Nephron progenitor cell (in vitro differentiated cells): Measurements from ENCODE around the gene C6orf62.
"Not testable (repeated sequence)": the region's sequence is repeated elsewhere in the genome, so short reads cannot be mapped to it uniquely, and the experiment has no call there.

ENCODE experiments used
- DNase-seq: peaks from one replicate; pipeline ENCODE4 v3.0.0; 2021
- H3K27ac Mint-ChIP-seq: 2 replicates; pipeline ENCODE4 v1.8.0; 2021; ENCODE audit warnings: mild to moderate bottlenecking, moderate library complexity, mixed read lengths
- H3K27me3 Mint-ChIP-seq: 2 replicates; pipeline ENCODE4 v1.8.0; 2021; ENCODE audit warnings: mild to moderate bottlenecking, low read depth, mixed read lengths; ENCODE audit not compliant: poor library complexity
- H3K36me3 Mint-ChIP-seq: 2 replicates; pipeline ENCODE4 v1.8.0; 2021; ENCODE audit warnings: low read depth, mixed read lengths
- H3K4me1 Mint-ChIP-seq: 2 replicates; pipeline ENCODE4 v1.8.0; 2021; ENCODE audit warnings: mixed read lengths
- H3K4me3 Mint-ChIP-seq: 2 replicates; pipeline ENCODE4 v1.8.0; 2021; ENCODE audit warnings: mild to moderate bottlenecking, moderate library complexity, mixed read lengths
- H3K9me3 Mint-ChIP-seq: 2 replicates; pipeline ENCODE4 v1.8.0; 2021; ENCODE audit warnings: mild to moderate bottlenecking, moderate library complexity, mixed read lengths
- TF ChIP-seq, protein P1 (sequence below): fragments of 200-600 bp; sonication (generic); IDR thresholded peaks from 2 replicates; pipeline ENCODE4 v1.5.0; 2021; ENCODE audit warnings: antibody characterized with exemption

Gene C6orf62

DNA sequence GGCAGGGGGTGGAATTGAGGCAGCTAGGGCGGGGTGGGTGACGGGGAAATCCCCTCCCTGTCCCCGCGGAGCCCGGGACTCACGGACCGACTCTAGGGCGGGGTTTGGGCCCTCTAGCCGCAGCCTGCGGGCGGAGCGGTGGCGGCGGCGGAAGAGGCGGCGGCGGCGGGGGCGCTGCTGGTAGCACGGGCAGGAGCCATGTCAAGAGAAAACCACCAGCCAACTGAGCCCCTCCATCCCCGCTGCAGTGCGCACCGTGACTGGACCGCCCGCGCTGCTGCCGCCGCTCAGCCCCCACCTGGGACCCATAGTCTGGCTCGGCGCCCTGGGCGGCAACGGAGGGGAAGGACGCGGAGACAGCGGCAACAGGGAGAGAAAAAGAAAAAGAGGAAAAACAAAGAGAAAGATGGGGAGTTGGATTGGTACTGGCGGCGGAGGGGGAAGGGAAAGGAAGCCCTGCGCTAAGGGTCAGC lies 1.2 kb upstream of the C6orf62 start:
- peaks cover 36% of the 10 kb centered on the region for H3K36me3 Mint-ChIP-seq
- H3K4me1 Mint-ChIP-seq: peaks cover 47% of the 10 kb centered on the region
- DNase-seq: peak; percentile 59
- H3K4me3 Mint-ChIP-seq: peak overlapping the region; percentile 96
- TF ChIP-seq, protein P1, sequence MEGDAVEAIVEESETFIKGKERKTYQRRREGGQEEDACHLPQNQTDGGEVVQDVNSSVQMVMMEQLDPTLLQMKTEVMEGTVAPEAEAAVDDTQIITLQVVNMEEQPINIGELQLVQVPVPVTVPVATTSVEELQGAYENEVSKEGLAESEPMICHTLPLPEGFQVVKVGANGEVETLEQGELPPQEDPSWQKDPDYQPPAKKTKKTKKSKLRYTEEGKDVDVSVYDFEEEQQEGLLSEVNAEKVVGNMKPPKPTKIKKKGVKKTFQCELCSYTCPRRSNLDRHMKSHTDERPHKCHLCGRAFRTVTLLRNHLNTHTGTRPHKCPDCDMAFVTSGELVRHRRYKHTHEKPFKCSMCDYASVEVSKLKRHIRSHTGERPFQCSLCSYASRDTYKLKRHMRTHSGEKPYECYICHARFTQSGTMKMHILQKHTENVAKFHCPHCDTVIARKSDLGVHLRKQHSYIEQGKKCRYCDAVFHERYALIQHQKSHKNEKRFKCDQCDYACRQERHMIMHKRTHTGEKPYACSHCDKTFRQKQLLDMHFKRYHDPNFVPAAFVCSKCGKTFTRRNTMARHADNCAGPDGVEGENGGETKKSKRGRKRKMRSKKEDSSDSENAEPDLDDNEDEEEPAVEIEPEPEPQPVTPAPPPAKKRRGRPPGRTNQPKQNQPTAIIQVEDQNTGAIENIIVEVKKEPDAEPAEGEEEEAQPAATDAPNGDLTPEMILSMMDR: no peak
- H3K27me3 Mint-ChIP-seq: no peaks in the 10 kb centered on the region
- peaks cover 6% of the 10 kb centered on the region for H3K9me3 Mint-ChIP-seq
- peak overlapping the region; percentile 100 for H3K27ac Mint-ChIP-seq

DNA sequence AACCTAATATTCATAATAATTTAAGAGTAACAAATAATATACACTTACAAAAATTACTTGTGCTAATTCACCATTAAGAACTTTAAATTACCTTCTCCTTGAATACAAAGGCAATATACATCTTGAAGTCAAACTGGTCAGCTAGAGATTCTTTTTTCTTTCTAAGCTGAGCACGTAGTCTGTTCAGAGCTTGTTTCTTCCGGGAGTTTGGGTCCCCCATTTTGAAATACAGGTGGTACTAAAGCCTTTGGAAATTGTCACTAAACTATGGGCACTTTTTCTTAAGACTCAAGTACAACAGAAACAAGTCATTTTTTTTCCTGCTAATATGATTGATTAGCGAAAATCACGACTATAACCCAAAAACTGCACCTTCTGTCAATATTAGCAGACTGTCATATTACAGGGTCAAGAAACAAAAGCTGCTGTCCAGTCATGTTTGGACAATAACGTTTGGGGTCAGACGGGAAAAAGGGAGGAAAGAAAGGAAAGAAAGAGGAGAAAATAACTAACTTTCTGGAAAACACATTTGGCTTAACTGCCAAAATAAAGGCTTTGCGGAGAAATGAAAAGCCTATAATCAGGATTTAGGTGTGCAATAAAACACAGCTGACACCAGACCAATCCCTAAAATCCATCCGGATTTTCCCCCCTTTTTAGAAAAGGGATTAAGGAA lies 367 bp downstream of the C6orf62 start:
- DNase-seq: no peak
- H3K27ac Mint-ChIP-seq: peak overlapping the region; percentile 97

DNA sequence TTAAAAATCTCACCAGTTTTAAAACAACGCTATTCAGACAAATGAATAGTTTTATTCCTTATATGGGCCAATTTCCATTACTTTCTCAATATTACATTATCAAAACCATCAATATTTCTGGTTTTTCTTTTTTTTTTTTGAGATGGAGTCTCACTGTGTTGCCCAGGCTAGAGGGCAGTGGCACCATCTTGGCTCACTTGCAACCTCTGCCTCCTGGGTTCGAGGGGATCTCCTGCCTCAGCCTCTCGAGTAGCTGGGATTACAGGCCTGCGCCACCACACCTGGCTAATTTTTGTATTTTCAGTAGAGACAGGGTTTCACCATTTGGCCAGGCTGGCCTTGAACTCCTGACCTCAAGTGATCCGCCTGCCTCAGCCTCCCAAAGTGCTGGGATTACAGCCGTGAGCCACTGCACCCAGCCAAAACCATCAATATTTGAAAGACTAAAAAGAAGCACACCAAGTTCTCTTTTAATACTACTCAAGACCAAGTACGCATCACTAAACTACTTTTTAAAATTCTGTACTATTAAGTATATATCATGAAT lies 2.3 kb downstream of the C6orf62 start:
- not testable (repeated sequence) for H3K27ac Mint-ChIP-seq, H3K9me3 Mint-ChIP-seq, DNase-seq, H3K27me3 Mint-ChIP-seq
- peak overlapping the region; percentile 96 for H3K4me3 Mint-ChIP-seq
- H3K4me1 Mint-ChIP-seq: peaks cover 45% of the 10 kb centered on the region
- peaks cover 70% of the 10 kb centered on the region for H3K36me3 Mint-ChIP-seq

More for the DNA sequence above, 367 bp downstream of the C6orf62 start:
- H3K36me3 Mint-ChIP-seq: peaks cover 51% of the 10 kb centered on the region
- peaks cover 6% of the 10 kb centered on the region for H3K9me3 Mint-ChIP-seq
- TF ChIP-seq, protein P1: no peak
- peak overlapping the region; percentile 96 for H3K4me3 Mint-ChIP-seq
- H3K4me1 Mint-ChIP-seq: peaks cover 47% of the 10 kb centered on the region
- no peaks in the 10 kb centered on the region for H3K27me3 Mint-ChIP-seq

DNA sequence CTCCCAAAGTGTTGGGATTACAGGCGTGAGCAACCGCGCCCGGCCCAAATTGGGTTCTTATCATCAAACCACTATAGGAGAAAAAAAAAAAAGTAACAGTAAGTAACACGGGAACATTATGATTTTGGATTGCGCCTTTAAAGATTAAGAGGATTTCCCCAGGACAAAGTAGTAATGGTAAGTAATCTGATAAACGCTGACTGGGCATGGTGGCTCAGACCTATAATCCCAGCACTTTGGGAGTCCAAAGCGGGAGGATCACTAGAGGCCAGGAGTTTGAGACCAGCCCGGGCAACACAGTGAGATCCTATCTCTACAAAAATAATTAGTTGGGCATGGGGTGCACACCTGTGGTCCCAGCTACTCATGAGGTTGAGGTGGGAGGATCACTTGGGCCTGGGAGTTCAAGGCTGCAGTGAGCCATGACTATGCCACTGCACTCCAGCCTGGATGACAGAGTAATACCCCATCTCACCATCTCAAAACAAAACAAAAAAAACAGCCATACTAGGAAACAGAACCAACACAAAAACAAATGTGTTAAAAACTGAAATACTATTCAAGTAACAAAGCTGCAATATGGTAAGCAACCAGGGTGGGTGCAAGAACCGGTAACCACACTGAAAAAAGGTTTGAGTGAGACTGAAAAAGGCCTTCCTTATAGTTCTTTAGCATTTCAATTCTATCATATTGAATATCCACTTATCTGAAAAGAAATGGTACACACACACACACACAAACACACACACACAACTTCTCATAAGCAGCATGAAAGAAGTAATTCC lies 8.2 kb downstream of the C6orf62 start:
- Mint-ChIP-seq H3K27me3 (no peaks in the 10 kb centered on the region), H3K27ac (no peak overlapping the region), H3K4me3 (no peak overlapping the region), H3K4me1 (peaks cover 1% of the 10 kb centered on the region), H3K9me3 (no peaks in the 10 kb centered on the region), H3K36me3 (peaks cover 91% of the 10 kb centered on the region)
- no peak for DNase-seq
- TF ChIP-seq, protein P1: no peak

DNA sequence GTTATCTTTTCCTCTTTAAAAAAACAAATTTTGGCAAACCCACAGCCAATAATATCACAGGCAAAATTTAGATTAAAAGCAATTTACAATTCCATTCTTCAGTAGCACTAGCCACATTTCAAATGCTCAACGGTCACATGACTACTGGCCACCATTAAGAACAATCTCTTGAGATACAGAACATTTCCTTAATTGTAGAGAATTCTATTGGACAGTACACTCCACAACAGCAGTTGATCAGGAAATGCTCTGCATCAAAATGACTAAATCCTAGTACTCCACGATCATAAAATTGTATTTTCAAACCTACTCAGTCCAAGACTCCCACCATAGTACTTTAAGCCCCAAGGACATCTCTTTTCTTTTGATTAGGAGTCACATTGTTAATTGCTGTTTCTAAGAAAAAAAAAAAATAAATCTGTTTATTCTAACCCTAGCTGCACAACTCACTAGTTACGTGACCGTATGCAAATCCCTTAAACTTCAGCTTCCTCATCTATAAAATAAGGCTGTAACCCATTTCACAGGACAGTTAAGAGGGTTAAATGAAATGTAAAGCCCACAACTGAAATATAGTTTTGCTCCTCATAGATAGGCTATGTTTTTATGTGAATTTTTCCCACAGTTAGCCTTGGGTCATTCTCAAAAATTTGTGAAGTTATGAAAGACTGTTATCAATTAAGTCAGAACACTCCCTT lies 9.8 kb downstream of the C6orf62 start:
- DNase-seq: no peak
- H3K36me3 Mint-ChIP-seq: peaks cover 86% of the 10 kb centered on the region
- TF ChIP-seq, protein P1: no peak
- no peaks in the 10 kb centered on the region for H3K4me1 Mint-ChIP-seq
- H3K27me3 Mint-ChIP-seq: no peaks in the 10 kb centered on the region
- H3K9me3 Mint-ChIP-seq: no peaks in the 10 kb centered on the region
- H3K27ac Mint-ChIP-seq: no peak overlapping the region
- no peak overlapping the region for H3K4me3 Mint-ChIP-seq

DNA sequence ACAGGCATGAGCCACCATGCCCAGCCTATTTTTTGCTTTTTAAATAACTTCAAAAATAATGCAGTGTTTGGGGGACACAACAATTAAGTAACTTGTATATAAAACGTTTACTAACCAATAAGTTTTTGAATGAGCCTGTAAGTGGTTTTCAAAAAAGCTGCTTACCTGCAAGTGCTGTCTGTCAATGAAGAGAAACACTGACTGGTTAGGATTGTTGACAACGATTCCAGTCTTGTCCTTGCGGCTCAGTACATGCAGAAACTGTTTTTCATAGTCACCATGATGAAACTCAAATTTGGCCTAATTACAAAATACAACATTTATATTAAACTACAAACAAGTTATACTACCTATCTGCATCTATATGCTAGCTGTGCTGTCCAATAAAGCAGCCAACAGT lies 10.3 kb downstream of the C6orf62 start:
- TF ChIP-seq, protein P1: no peak
- no peak overlapping the region for H3K4me3 Mint-ChIP-seq
- H3K36me3 Mint-ChIP-seq: peaks cover 86% of the 10 kb centered on the region
- no peaks in the 10 kb centered on the region for H3K9me3 Mint-ChIP-seq
- no peaks in the 10 kb centered on the region for H3K27me3 Mint-ChIP-seq
- H3K27ac Mint-ChIP-seq: no peak overlapping the region
- DNase-seq: no peak
- H3K4me1 Mint-ChIP-seq: no peaks in the 10 kb centered on the region
